Right lobe of liver (tissue), 6 donors: ENCODE data around the gene METAP1D. TPM values are rescaled to one million over a fixed set of nuclear protein-coding genes. Genes with fewer than 3 reads are reported as not detected.
"Not testable (repeated sequence)": the region's sequence is repeated elsewhere in the genome, so short reads cannot be mapped to it uniquely, and the experiment has no call there.

Experiments used
- ATAC-seq, 4 donors: fragments of 200-7000 bp; cut with Tn5 transposase; one replicate each; pipeline ENCODE4 v1.9.1; 2020; ENCODE audit warnings: mild to moderate bottlenecking in 4 of 4, moderate library complexity in 4 of 4
- DNase-seq, 3 donors: peaks; one replicate each; pipeline ENCODE4 v3.0.0-alpha.2; 2020
- H3K27ac ChIP-seq, 3 donors: fragments of 200-600 bp; one replicate each; pipeline ENCODE4 v1.8.0; 2022
- H3K27me3 ChIP-seq, 2 donors: fragments of 200-600 bp; one replicate each; pipeline ENCODE4 v1.8.0; 2022
- H3K36me3 ChIP-seq, 4 donors: fragments of 200-600 bp; sonication (generic) in 1 of 4; one replicate each; pipeline versions ENCODE4 v1.5.1 to v1.8.0; 2017 to 2022; ENCODE audit warnings: control low read depth in 1 of 4
- H3K4me1 ChIP-seq, 4 donors: fragments of 200-600 bp; sonication (generic) in 1 of 4; one replicate each; pipeline versions ENCODE4 v1.5.1 to v1.8.0; 2017 to 2022; ENCODE audit warnings: control low read depth in 1 of 4
- H3K4me3 ChIP-seq, 3 donors: fragments of 200-600 bp; one replicate each; pipeline ENCODE4 v1.8.0; 2022
- H3K9me3 ChIP-seq, 4 donors: fragments of 200-600 bp; sonication (generic) in 1 of 4; one replicate each; pipeline versions ENCODE4 v1.5.1 to v1.8.0; 2017 to 2022; ENCODE audit warnings: control low read depth in 1 of 4
- POLR2A ChIP-seq: fragments of 450-650 bp; IDR thresholded peaks from one replicate; pipeline ENCODE4 v1.6.1; 2017; ENCODE audit warnings: antibody characterized with exemption, mild to moderate bottlenecking
- WGBS: methylation state at CpG from one replicate; pipeline ENCODE4 v1.1.6; 2018; ENCODE audit warnings: low coverage, low lambda C conversion rate; ENCODE audit not compliant: insufficient coverage; ENCODE audit errors: missing lambda C conversion rate; 5-methylcytosine and 5-hydroxymethylcytosine counted together
- intact Hi-C, 2 donors: fragments of 100-400 bp; cut with DNase I; formaldehyde crosslinking; loops; one replicate each; pipeline versions ENCODE4 v1.11.2 to v1.14.1; 2022
- total RNA-seq, 6 experiments: library from RNA; depleted of rRNA in 2 of 6; stranded (reverse); fragments of >200 nt in 2 of 6; fragmentation: NEBNext Ultra II Directional in 3 of 6; extraction: Animal tissue kit (Norgen Biotek cat#: 25700) in 3 of 6; gene quantifications; one replicate each; pipeline versions ENCODE4 v1.1.0 to v1.2.4, GENCODE V29; 2016 to 2023
- TF ChIP-seq, protein P1 (sequence below), 4 donors: fragments of 200-600 bp in 3 of 4; fragments of 450-650 bp in 1 of 4; IDR thresholded peaks; one replicate each; pipeline versions ENCODE4 v1.5.1 to v1.8.0; 2016 to 2022; ENCODE audit warnings: antibody characterized with exemption in 4 of 4, mild to moderate bottlenecking in 2 of 4
- donor health status: DM: no; HTN: yes; CAD: no.
- donor health status: DM: no; HTN: no; CAD: no.
- donor health status: DM: no; HTN: no; CAD: no.
- donor health status: DM: no; HTN: yes; CAD: no.
- donor health status: DM: no; HTN: yes; CAD: no.

Gene METAP1D
- total RNA-seq, 6 experiments from 2014 or later: 2.4 to 8.2 (median 4.6) TPM

DNA sequence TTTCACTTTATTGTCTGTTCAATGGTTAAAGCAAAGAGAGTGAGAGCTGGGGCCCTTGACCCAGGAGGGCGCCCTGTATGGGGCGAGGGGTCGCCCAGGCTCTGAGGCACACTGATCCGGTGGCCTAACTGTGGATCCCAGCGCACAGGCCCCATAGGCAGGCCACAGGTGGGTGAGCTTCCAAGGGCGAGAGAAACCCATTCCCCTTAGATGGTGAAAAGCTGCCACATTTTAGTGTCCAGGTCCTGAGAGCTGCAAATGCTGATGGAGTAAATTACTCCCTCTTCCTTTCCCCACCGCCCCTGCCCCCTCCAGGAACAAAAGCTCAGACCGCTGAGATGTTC is 108.8 kb downstream of the METAP1D start:
- Histone ChIP-seq H3K27ac (no peak overlapping the region), H3K9me3 (no peaks in the 10 kb centered on the region), H3K4me3 (no peak overlapping the region), H3K36me3 (no peaks in the 10 kb centered on the region), H3K4me1 (peaks cover 0 to 15% (median 0%) of the 10 kb centered on the region in 4 donors), H3K27me3 (peaks cover 19 to 49% of the 10 kb centered on the region in 2 donors)
- ATAC-seq (no peak), DNase-seq (no peak)
- intact Hi-C loops: loop anchor here (10.0 kb wide), 4 partner anchors 294 to 534 kb away; no protein-coding TSS in a partner anchor
- TF ChIP-seq POLR2A: no peak
- 17% methylated on average over 3 of the region's 8 CpGs for WGBS

DNA sequence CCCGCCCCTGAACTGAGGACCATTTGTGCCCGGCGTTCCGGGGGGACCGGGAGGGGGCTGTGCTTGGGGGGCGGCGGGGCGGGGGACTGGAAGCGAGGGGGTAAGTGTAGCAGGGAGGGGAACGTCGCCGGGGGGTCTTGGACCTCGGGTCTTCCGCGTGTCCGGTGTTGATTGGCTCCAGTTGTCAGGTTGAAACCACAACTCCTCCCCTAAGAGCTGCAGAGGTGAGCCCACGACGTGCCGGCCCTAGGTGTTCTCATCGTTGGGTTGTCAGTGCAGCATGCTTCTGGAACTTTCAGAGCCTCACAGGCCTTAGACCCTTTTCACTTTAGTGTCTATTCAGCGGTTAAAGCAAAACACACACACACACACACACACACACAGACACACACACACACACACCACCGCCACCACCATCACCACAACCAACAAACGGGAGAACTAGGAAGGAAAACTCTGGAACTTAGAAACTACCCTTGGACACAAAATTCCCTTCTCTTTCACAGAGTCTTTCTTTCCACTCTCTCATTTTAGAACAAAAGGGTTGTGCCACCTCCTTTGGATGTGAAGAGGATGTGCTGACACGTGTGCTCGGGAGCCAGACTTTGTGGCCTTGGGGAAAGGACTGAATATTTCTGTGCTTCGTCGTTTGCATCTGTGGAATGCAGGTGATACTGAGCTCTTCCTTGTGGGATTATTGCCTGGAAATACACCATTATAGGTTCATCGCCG is 109.7 kb downstream of the METAP1D start:
- H3K27me3 ChIP-seq: peaks cover 16 to 42% of the 10 kb centered on the region in 2 donors
- no peak overlapping the region for H3K27ac ChIP-seq
- WGBS: 25% methylated on average over 16 of the region's 29 CpGs
- peaks cover 0 to 13% (median 0%) of the 10 kb centered on the region in 4 donors for H3K4me1 ChIP-seq
- H3K4me3 ChIP-seq: no peak overlapping the region
- ATAC-seq (no peak), DNase-seq (no peak)
- H3K36me3 ChIP-seq: no peaks in the 10 kb centered on the region
- no peaks in the 10 kb centered on the region for H3K9me3 ChIP-seq
- no peak for TF ChIP-seq POLR2A
- TF ChIP-seq, protein P1, sequence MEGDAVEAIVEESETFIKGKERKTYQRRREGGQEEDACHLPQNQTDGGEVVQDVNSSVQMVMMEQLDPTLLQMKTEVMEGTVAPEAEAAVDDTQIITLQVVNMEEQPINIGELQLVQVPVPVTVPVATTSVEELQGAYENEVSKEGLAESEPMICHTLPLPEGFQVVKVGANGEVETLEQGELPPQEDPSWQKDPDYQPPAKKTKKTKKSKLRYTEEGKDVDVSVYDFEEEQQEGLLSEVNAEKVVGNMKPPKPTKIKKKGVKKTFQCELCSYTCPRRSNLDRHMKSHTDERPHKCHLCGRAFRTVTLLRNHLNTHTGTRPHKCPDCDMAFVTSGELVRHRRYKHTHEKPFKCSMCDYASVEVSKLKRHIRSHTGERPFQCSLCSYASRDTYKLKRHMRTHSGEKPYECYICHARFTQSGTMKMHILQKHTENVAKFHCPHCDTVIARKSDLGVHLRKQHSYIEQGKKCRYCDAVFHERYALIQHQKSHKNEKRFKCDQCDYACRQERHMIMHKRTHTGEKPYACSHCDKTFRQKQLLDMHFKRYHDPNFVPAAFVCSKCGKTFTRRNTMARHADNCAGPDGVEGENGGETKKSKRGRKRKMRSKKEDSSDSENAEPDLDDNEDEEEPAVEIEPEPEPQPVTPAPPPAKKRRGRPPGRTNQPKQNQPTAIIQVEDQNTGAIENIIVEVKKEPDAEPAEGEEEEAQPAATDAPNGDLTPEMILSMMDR (IDR thresholded peaks at IDR 0.05): no peak
- intact Hi-C loops: loop anchor here (10.0 kb wide), 4 partner anchors 295 to 535 kb away; no protein-coding TSS in a partner anchor

DNA sequence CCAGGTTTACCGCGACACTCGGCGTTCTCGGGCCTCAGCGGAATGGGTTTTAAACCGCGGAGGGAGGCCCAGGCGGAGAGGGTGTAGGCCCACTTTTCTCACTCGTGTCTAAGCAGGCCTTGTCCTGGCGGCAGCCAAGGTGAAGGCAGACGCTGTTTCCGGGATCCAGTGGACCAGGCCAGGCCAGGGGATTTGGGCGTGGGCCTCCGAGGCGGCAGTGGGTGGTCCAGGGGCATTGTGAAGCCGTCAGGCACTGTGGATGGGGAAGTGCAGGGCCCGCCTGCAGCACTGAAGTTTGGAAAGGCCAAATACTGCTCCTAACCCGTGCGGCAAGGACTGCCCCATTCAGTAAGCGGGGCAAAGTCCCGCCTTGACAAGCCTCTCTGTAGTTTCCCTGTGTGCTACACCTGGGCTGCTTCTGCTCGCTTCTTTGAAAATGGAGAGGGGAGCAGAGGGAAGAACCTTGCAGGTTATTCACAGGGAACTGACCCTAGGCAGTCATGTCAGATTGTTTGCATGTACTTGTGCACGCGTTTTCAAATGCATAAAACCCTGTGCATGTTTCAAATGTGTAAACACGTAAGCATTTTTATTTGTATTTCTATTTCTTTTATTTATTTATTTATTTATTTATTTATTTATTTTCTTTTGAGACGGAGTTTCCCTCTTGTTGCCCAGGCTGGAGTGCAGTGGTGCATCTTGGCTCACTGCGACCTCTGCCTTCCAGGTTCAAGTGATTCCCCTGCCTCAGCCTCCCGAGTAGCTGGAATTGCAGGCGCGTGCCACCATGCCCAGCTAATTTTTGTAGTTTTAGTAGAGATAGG is 110.4 kb downstream of the METAP1D start:
- no peaks in the 10 kb centered on the region for H3K36me3 ChIP-seq
- H3K4me3 ChIP-seq: no peak overlapping the region
- ATAC-seq (peak in 2 of 4 donors; percentile 29 to 35), DNase-seq (no peak)
- WGBS: 34% methylated on average over 9 of the region's 31 CpGs
- no peak for TF ChIP-seq POLR2A
- TF ChIP-seq, protein P1 (IDR thresholded peaks at IDR 0.05): no peak
- intact Hi-C loops: loop anchor here (10.0 kb wide), 4 partner anchors 295 to 535 kb away; no protein-coding TSS in a partner anchor
- no peak overlapping the region for H3K27ac ChIP-seq
- no peaks in the 10 kb centered on the region for H3K9me3 ChIP-seq
- peaks cover 16 to 34% of the 10 kb centered on the region in 2 donors for H3K27me3 ChIP-seq
- peaks cover 0 to 13% (median 0%) of the 10 kb centered on the region in 4 donors for H3K4me1 ChIP-seq

DNA sequence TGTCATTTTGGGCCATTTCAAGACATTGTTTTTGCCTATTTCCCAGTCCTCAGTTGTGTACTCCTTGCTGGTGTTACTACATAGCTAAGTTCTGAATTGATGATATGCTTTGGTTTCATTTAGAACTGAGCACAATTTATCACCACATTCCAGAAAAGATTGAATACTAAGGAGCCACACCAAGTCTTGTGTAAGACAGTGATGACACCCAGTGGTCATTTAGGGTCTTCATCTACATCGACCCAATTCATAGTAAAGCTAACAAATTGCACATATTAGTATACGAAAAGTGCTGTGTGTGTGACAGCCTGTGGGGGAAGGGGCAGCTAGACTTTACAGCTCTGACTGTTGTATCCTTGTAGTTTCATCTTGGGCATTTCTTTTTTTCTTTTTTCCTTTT is 113.9 kb downstream of the METAP1D start:
- TF ChIP-seq, protein P1 (IDR thresholded peaks at IDR 0.05): peak in 2 of 4 donors; percentile 13 to 21
- TF ChIP-seq POLR2A: no peak
- Histone ChIP-seq H3K36me3 (no peaks in the 10 kb centered on the region), H3K4me1 (no peaks in the 10 kb centered on the region), H3K27me3 (peaks cover under 1 to 8% of the 10 kb centered on the region in 2 donors), H3K27ac (no peak overlapping the region), H3K9me3 (no peaks in the 10 kb centered on the region), H3K4me3 (no peak overlapping the region)
- DNase-seq: no peak
- peak in 3 of 4 donors; percentile 23 to 37 (median 29) for ATAC-seq
- intact Hi-C loops: no loop called here
- 10% methylated on average over 2 of the region's 2 CpGs for WGBS

DNA sequence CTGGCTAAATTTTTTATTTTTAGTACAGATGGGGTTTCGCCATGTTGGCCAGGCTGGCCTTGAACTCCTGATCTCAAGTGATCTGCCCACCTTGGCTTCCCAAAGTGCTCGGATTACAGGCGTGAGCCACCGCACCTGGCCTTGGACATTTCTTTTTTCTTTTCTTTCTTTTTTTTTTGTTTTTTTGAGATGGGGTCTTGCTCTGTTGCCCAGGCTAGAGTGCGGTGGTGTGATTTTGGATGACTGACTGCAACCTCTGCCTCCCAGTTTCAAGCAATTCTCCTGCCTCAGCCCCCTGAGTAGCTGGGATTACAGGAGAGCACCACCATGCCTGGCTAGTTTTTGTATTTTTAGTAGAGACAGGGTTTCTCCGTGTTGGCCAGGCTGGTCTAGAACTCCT is 114.4 kb downstream of the METAP1D start:
- H3K4me1 ChIP-seq, H3K9me3 ChIP-seq, H3K4me3 ChIP-seq, intact Hi-C loops, H3K27me3 ChIP-seq, ATAC-seq, H3K36me3 ChIP-seq, DNase-seq, H3K27ac ChIP-seq: not testable (repeated sequence)
- 88% methylated on average over 5 of the region's 6 CpGs for WGBS
